ENCODE results near the gene AXIN2.

- TF ChIP-seq YY1 (IDR thresholded peaks at IDR 0.05; ENCODE audit: insufficient read depth, insufficient read length) = no peak
- no peak for TF ChIP-seq SUZ12 (IDR thresholded peaks at IDR 0.05; ENCODE audit: extremely low read depth, insufficient read depth, insufficient read length)
- no peak for TF ChIP-seq ZNF274 (IDR thresholded peaks at IDR 0.05; ENCODE audit: low read depth, low read length)
Observed at GRCh38 chr17:65483438-65483837, 78.0 kb downstream of the AXIN2 start.

Measured in NT2/D1 (cell line).